GM11168 (cell line): ENCODE data around the gene APMAP.

Experiments used
- in situ Hi-C: fragments of 300-500 bp; cut with MboI; formaldehyde crosslinking; loops from one replicate; pipeline ENCODE4 v1.12.0; 2022; ENCODE audit warnings: low sequenced_read_pairs; ENCODE audit not compliant: unreplicated experiment

APMAP gene, protein sequence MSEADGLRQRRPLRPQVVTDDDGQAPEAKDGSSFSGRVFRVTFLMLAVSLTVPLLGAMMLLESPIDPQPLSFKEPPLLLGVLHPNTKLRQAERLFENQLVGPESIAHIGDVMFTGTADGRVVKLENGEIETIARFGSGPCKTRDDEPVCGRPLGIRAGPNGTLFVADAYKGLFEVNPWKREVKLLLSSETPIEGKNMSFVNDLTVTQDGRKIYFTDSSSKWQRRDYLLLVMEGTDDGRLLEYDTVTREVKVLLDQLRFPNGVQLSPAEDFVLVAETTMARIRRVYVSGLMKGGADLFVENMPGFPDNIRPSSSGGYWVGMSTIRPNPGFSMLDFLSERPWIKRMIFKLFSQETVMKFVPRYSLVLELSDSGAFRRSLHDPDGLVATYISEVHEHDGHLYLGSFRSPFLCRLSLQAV

DNA sequence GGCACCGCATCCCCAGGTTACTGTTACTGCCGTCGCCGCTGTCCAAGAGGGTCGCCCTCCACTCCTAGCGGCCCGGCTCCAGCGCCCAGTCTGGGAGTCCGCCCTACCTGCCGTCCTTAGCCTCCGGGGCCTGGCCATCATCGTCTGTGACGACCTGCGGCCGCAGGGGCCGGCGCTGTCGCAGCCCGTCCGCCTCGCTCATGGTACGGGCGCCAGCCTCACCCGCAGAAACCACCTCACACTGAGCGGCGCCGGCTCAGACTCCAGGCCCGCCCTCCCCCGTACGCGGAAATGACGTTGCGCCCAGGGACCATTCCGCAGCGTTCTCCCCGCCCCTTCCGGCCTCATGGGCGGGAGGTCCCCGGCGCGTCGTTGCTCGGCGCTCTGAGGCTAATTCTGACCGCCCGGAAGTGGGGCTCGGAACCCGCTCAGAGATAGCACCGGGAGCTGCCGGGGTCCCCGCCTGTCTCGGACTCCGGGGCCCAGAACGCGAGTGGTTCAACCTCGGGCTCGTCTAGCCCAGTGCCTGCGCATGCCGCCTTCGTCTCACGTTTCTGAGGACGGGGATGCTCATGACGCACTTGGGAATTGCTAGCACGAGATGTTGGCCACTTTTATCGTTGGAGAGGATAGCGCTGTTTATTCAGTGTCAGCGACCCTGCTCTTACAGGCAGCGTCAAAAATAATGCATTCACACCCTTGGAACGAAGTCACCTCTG is at the start of gene APMAP:
TSS of gene APMAP (minus strand) at position 265 of the 719 bp plus-strand sequence. CDS start at position 202, 63 bp downstream.
- in situ Hi-C loops: loop anchor here (10.0 kb wide), 1 partner anchor 412 kb away; the partner anchor contains the start of gene GINS1

DNA sequence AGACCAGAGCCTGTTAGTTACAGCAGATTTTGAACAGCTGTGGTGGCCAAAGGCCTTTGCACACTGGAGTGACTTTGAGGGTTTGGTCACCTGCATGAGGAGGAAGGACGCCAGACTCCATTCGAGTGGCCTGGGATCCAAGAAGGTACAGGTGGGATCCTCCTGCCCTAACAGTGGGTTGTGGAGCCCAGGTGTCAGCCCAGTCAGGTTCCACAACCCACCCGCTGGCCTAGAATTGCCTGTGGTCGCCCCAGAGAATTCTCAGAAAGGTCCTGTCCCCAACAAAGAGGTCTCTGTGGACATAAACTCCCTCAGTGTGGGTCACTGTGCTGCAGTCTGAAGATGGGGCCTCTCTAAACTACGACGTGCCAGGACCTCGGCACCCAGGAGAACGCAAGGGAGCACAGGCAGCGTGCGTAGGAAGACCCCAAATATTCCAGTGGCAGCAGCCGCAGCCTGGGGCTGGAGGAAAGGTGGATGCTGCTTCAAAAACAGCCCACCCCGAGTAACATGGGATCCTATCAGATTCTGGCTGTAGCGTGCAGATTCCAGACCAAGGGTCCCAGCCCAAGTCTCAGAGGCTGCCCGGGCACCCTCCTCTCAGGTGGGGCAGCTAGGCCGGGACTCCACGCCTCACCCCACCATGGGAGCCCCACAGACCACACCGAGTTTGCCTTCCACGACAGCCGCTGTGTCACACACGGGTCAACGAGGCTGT is 49.4 kb upstream of the APMAP start:
- in situ Hi-C loops: no loop called here

DNA sequence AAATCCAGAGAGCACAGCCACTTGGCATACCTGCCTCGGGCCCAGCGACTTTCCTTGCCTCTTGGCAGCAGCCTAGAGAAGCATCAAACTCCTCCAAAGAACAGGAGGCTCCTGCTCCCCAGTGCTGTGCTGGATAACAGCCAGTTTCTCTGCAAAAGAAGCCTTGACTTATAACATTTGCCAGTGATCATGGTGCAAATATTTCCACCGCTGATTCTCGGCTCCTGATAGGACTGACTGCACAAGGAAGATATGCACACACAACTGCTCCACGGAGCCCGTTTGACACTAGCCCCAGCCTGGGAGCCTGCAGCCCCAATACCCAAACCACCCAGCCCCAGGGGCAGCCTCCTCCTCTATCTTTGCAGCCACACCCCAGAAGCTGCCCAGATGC is 47.9 kb upstream of the APMAP start:
- in situ Hi-C loops: no loop called here

DNA sequence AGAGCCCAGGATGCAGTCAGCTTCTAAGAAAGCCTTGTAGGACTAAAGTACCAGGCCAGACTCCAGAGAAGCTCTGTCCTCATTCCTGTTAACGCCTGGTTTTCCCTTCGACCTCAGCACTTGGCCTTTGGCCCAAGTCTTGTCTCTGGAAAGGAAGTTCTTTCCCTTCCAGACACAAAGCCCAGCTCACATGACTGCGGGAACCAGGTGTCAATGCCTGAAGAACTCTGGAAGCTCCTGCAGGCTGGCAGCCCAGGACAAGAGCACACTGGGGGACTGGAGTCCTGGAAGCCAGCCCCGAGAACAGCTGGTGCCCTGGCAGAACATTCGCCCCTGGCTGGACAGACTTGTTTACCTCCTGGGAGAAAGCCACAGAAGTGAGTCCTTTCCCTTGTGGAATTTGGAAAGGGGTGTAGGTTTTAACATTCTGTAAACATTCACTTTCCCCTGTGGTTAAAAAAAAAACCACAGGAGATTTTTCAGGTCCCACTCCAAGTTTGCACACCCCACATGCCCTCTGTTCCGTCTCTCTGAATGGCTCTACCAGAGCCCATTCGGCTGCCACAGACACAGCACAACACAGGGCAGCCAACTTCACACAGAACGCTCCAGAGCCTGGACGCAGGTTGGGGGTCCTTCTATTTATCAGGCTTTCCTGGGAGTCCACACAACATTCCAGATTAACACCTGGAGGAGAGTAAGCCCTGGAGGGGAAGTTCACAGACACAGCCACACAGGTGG is 47.3 kb upstream of the APMAP start:
- in situ Hi-C loops: no loop called here

DNA sequence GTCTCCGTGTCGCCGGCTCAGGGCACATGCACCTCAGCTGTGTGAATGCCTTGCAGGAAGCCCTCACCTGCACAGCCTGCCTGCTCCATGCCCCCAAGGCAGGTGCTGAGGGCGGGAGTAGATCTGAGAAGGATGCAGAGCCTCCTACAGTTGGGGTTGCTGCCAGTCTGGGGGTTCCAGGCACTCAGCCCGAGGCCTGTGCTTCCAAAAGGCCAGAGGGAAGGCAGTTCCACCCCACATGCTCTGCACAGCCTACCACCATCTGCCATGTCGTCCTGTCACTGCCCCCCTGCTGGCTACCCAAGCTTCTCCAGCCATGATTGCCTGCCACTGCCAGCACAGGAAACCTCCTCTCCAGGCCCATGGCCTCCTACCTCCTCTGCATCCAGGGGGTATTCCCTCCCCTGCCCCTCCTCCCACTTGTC is 46.1 kb upstream of the APMAP start:
- in situ Hi-C loops: no loop called here

DNA sequence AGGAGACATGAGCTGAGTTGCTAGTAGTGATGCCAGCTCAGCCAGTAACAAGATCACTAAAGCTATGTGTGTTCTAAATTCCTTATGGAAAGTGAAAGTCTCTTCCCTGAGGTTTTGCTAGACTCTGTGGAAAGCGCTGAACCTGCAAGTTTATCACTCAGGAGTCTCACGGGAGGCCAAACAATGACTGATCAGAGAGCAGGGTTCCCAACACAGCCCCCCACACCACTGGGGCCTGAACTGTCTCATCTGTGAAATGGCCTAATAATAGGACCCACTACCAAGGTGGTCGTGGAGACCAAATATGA is 45.5 kb upstream of the APMAP start:
- in situ Hi-C loops: no loop called here

DNA sequence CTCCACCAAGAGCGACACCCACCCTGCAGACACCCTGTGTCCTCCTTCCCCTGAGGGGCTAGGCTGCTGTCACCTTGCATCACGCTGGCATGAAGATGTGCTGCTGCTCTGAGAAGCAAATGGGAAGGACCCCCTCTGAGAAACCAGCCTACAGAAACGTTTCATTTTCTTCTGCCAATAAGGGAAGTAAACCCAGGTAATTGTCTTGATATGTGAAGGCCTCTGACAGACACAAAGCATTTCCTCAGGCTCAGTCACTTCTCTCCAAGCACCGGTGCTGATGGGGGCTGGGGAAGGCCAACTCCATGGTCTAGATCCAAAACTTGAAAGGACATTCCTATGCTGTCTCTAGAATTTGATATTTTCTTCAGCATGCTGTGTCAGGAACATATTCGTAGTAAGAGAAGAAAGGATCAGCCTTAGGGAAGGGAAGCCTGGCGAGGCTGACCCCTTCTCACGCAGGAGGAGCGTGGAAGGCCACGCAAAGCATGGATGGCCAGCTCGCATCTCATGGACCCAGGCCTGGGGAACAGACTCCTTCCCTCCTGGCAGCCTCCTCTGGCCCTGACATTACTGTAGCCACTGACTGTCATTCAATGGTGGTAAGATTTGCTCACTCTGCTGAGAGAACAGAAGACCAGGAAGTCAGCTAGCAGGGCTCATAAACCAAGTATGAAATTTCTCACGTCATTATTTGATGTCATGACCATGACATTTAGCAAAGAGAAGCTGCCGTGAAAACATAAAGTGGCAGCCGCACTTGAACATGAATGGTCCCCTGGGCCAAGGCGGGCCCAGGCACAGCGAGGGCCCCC is 44.9 kb upstream of the APMAP start:
- in situ Hi-C loops: no loop called here

DNA sequence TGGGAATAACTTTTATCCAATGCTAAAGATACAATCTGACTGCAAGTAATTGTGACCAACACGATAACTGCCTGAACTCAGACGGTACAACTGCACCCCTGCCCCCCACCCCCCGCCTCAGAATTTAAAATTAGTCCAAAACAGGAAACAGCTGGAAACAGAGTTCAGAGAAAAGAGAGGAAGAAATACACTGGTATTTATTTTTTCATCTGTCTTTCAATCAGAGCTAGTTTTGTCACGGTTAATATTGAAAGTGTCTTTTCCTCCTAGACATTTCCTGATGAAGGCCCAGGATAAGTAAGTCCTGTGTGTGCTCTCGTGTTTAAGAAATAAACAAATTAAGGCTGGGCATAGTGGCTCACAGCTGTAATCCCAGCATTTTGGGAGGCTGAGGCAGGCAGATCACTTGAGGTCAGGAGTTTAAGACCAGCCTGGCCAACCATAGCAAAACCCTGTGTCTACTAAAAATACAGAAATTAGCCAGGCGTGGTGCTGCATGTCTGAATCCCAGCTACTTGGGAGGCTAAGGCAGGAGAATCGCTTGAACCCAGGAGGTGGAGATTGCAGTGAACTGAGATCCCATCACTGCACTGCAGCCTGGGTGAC is 43.9 kb upstream of the APMAP start:
- in situ Hi-C loops: no loop called here

DNA sequence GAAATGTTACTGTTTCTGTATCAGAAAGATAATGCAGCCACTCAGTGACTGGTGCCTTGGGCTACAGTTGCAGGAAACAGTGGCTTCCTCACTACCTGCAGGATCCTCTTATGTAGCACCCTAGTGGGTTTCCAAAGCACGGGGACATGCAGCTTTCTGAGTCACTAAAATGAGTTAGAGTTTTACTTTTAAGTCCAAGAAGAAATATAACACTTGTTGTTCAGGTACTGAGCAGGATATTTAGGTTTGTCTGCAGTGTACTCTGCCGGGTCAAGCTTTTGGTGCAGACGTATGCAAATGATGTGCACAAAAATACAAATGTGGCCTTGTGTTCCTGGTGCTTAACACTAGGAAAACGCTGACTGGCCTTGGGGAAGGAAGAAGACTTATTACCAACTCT is 43.4 kb upstream of the APMAP start:
- in situ Hi-C loops: no loop called here

DNA sequence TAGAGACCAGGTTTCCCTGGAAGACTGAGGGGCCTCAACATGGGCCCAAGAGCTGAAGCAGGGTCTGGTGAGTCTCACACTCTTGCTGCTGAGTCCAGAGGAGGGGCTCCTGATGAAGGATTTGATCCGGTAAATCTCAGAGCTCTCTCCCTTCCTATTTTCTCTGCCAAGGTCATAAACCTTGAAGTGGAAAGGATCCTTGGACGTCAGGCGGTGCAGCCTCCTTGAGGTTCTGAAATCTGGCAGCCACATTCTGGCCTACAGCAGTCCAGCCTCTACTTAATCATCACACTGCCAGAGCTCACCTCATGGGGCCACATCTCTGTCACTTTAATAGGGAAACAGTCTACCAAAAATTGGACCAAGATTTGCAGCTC is 41.4 kb upstream of the APMAP start:
- in situ Hi-C loops: no loop called here

DNA sequence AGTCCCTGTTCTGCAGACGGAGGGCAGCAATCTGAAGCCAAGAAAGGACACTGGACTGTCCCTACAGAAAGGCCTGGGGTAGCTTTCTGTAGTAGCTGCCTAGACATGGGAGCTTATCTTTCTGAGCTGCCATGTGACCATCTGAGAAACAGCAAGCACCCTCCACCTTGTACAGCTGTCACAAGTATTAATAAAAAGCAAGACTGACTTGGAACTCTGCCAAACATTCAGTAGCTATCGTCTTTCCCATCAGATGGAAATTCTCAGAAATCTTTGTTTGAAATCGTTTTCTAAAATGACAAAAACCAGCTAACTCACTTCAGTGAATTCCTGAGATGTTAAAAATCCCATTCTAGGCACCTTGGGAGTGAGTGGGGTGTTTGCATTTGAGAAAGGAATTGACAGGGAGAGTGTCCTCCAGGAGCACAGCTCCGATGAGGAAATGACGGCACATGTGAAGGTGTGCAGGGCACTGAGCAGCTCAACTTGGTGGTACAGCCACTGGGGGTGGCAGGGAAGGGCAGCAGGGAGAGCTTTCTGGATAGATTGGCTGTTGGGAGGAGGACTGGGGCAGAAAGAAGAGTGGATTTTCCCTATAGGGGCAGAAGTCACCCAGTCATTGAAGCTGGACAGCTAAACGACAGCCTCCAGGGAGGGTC is 40.8 kb upstream of the APMAP start:
- in situ Hi-C loops: no loop called here

DNA sequence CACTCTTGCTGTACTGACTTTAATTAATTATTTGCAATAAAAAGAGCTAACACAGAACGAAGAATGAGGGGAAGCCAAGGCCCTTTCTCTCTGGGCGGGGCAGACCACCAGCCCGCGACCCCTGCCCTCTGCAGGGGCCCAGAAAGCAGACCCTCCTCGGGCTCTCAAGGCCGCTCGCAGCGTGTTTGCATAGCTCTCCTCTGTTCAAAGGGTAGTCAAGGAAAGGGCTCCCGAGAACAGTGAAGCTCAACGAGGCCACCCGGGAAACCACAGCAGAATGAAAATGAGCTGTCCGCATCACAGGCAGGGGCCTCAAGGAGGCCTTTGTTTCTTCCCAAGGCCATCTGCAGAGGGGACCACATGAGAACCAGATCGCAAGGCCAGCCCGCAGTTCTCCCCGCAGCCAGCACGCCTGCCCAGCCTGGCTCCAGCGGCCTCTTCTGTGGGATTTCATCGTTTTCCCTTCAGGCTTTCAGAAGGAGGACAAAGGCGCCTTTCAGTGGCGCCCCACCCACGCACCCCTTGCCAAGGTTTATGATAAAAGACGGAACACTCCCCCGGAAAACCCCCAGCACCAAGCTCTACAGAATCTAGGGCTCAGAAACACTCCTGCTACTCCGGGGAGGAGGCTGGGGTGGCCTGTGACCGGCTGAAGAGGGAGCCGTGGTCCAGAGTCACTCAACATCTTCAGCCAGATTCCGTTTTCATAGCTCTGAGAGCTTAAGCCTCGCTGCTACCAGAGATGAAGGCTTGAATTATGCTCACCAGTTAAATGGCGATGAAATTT is 40.1 kb upstream of the APMAP start:
- in situ Hi-C loops: no loop called here

DNA sequence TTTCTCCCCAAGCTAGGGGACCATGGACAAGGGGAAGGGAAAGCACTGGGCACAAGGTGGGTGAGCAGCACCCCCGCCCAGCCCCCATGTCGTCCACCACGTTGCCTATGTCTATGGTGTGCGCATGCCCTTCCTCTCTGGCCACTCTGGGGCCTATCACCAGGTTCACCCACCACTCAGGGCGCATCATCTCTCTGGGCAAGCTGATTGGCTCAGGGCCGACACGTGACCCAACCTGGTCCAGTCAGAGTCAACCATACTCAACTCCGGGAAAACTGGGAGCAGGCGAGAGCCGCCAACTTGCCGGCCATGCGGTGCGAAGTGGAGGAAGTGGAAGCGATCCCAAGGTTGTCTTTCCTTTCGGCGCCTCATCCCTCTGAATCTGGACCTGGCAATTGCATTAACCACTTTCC is 39.5 kb upstream of the APMAP start:
- in situ Hi-C loops: no loop called here

DNA sequence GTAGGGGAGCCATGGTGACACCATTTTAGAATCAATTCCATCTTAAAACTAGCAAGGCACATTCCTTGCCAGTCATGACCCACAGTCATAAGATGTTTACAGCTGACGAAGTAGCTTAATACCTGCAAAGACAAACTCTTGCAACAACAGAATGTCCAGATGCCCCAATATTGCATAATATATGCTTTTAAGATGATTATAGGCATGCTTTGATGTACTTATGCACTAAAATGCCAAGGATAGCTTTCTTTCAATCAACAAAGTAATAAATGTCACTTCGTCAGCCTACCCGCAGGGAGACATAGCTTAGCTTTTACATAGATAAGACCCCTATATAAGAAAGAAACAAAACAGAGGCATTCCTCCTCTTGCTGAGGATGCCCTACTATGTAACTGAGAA is 38.7 kb upstream of the APMAP start:
- in situ Hi-C loops: no loop called here

DNA sequence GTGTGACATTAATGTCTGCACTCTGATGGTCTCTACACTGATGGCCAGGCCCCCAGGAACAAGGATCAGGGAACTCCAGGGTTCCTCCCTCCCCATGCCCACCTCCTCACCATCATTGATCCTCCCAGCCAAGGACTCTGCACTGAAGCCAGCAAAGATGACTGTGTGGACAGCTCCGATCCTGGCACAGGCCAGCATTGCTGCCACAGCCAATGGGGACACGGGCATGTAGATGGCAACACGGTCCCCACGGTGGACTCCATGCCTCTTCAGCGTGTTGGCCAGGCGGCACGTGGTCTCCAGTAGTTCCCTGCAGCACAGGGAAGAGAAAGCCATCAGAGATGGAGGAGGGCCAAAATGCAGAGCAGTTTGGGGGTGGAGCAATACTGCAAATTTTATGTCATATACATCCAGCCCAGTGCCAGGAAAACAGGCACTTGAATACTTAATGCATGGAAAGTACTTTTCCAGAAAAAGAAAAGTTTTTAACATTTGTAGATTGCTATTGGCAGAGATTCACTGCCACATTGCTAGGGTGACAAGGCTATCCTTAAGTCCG is 38.2 kb upstream of the APMAP start:
- in situ Hi-C loops: no loop called here

DNA sequence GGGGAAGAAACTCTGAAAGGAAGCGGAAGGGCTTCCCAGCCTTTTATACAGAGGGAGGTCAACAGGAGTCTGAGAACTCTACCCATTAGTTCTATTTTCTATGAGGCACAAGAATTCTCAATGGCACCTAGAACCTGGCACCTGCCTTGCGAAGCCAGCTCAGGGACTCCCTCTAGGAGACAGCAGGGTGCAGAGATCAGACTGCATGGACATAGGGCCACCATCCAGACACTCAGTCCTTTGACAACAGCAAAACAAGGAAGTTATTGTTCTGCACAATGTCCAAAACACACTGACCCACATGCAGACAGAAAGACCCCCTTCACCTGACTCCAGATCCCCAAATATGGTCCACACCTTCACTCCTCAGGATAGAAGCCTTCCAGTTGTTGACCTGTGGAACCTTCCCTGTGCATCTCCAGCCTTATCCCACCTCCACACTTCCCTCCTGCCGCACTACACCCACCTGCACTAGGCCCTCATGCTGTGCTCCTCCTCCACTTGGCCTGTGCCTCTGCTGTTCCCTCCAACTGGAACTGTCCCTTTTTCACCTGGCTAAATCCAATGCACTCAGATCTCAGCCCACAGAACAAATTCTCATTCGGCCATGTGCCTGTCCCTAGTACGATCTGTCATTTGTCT is 37.6 kb upstream of the APMAP start:
- in situ Hi-C loops: no loop called here

DNA sequence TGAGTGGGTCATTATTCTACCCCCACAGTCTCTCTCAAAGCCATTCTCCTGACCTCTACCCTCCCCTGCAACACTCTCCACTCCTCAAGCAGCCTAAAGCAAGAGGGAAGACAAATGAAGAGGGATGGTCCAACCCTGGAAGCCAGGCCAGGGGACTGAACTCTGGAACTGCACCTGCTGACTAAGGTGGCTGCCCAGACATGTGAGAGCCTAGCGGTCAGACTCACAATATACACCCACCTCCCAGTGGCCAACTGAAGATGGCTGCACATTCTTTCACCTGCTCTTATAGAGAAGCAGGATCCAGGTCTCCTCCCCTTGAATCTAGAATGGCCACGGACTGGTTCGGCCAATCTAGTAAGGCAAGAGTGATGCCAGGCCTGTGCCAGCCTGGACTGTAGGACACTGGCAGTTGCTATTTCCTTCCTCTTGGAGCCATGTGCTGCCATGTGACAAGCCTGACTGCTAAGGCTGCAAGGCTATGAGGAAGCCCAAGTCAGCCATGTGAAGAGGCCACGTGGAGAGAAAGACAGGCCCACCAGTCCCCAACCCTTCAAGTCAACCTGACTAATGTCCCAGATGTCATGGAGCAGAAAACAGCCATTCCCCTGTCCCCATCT is 33.5 kb upstream of the APMAP start:
- in situ Hi-C loops: no loop called here
